ENCODE results near the gene CD109. TPM values are rescaled to one million over a fixed set of nuclear protein-coding genes. Genes with fewer than 3 reads are reported as not detected.
A peak's percentile ranks its signal among the peaks of the same experiment; 100 is the strongest.

CD109 gene
- polyA plus RNA-seq, 3 donors = 0.17 to 0.30 (median 0.20) TPM

DNA sequence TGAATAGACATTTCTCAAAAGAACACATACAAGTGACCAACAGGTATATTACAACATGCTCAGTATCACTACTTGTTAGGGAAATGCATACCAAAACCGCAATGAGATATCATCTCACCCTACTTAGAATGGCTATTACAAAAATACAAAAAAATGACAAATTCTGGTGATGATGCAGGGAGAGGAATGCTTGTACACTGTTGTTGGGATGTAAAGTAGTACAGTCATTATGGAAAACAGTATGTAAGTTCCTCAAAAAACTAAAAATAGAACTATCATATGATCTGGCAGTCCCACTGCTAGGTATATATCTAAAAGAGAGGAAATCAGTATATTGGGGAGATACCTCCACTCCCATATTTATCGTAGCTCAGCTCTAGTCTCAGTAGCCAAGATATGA lies 31.3 kb upstream of the CD109 start:
- H3K4me3 ChIP-seq (replicated peaks in 1 of 3; ENCODE audit: low read depth in 2 of 3, low read length in 3 of 3) = no peak overlapping the region
- no peak overlapping the region for H2AFZ ChIP-seq (ENCODE audit: insufficient read depth, low read depth, low read length, poor library complexity, severe bottlenecking)
- Mint-ChIP-seq H3K36me3 (no peaks in the 10 kb centered on the region), H3K4me1 (peaks cover 5% of the 10 kb centered on the region), H3K4me3 (no peak overlapping the region), H3K9me3 (peaks cover 0 to 3% (median 0%) of the 10 kb centered on the region in 7 donors), H3K27ac (peak overlapping the region in 1 of 7 donors; percentile 3), H3K27me3 (ENCODE audit: low read depth in 3 of 3) (no peaks in the 10 kb centered on the region)
- TF ChIP-seq, protein P1, sequence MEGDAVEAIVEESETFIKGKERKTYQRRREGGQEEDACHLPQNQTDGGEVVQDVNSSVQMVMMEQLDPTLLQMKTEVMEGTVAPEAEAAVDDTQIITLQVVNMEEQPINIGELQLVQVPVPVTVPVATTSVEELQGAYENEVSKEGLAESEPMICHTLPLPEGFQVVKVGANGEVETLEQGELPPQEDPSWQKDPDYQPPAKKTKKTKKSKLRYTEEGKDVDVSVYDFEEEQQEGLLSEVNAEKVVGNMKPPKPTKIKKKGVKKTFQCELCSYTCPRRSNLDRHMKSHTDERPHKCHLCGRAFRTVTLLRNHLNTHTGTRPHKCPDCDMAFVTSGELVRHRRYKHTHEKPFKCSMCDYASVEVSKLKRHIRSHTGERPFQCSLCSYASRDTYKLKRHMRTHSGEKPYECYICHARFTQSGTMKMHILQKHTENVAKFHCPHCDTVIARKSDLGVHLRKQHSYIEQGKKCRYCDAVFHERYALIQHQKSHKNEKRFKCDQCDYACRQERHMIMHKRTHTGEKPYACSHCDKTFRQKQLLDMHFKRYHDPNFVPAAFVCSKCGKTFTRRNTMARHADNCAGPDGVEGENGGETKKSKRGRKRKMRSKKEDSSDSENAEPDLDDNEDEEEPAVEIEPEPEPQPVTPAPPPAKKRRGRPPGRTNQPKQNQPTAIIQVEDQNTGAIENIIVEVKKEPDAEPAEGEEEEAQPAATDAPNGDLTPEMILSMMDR (IDR thresholded peaks at IDR 0.05) = no peak
- H3K27me3 ChIP-seq (ENCODE audit: control insufficient read depth in 2 of 2, insufficient read depth in 2 of 2, low read length in 2 of 2) = no peaks in the 10 kb centered on the region
- H4K20me1 ChIP-seq (ENCODE audit: insufficient read depth, low read length) = no peaks in the 10 kb centered on the region
- H3K4me1 ChIP-seq (ENCODE audit: control insufficient read depth in 1 of 2, insufficient read depth in 2 of 2, low read length in 2 of 2) = no peaks in the 10 kb centered on the region
- no peaks in the 10 kb centered on the region for H3K9me3 ChIP-seq (replicated peaks in 1 of 2; ENCODE audit: control insufficient read depth in 1 of 2, insufficient read depth in 1 of 2, low read length in 2 of 2)
- no peak overlapping the region for H3K9ac ChIP-seq (ENCODE audit: insufficient read depth, low read length, poor library complexity, severe bottlenecking)
- intact Hi-C loops (cut with micrococcal nuclease) = no loop called here
- no peak overlapping the region for H3K27ac ChIP-seq (ENCODE audit: low read depth in 1 of 2, low read length in 2 of 2)
- H3K4me2 ChIP-seq (replicated peaks; ENCODE audit: extremely low read depth, low read length, poor library complexity, severe bottlenecking) = no peak overlapping the region
- H3K36me3 ChIP-seq (replicated peaks in 1 of 2; ENCODE audit: control insufficient read depth in 1 of 2, insufficient read depth in 2 of 2, low read length in 2 of 2) = no peaks in the 10 kb centered on the region
- WGBS (ENCODE audit: insufficient coverage) = no CpG with 5 or more reads among the region's 2 CpGs
- peak in 1 of 3 donors; percentile 10 for DNase-seq
- H3K79me2 ChIP-seq (ENCODE audit: insufficient read depth, low read length) = no peaks in the 10 kb centered on the region

DNA sequence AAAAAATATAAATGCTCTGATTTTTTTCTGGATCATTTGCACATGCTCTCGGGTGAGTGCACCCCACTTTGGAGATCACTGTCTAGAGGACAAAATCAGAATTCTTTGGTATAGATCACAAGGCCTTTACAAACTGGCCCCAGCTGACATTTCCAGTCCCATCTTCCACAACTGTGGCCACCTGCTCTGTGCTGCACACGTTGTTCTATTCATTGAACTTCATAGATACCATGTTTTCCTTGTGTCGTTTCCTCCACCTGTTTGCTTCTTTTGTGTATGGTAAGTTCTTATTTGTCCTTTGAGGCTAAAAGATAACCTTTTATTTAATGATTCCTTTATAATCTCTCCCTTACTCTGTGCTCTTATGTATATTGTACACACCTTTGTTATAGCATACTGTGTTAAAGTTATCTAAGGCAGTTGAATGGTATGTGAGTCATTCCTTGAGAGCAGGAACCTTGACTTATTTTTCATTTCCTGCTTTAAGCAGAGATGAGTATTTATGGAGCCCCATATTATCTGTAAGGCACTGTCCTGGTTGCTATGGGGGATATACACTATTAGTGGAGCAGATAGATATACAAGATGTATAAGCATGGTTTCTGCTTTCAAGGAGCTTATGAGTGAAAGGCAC lies 30.2 kb upstream of the CD109 start:
- no peaks in the 10 kb centered on the region for H3K36me3 Mint-ChIP-seq
- Histone ChIP-seq H3K4me3 (replicated peaks in 1 of 3; ENCODE audit: low read depth in 2 of 3, low read length in 3 of 3) (no peak overlapping the region), H3K9me3 (replicated peaks in 1 of 2; ENCODE audit: control insufficient read depth in 1 of 2, insufficient read depth in 1 of 2, low read length in 2 of 2) (no peaks in the 10 kb centered on the region), H3K36me3 (replicated peaks in 1 of 2; ENCODE audit: control insufficient read depth in 1 of 2, insufficient read depth in 2 of 2, low read length in 2 of 2) (no peaks in the 10 kb centered on the region), H3K4me2 (replicated peaks; ENCODE audit: extremely low read depth, low read length, poor library complexity, severe bottlenecking) (no peak overlapping the region), H2AFZ (ENCODE audit: insufficient read depth, low read depth, low read length, poor library complexity, severe bottlenecking) (no peak overlapping the region), H3K9ac (ENCODE audit: insufficient read depth, low read length, poor library complexity, severe bottlenecking) (no peak overlapping the region), H4K20me1 (ENCODE audit: insufficient read depth, low read length) (no peaks in the 10 kb centered on the region), H3K4me1 (ENCODE audit: control insufficient read depth in 1 of 2, insufficient read depth in 2 of 2, low read length in 2 of 2) (no peaks in the 10 kb centered on the region), H3K27ac (ENCODE audit: low read depth in 1 of 2, low read length in 2 of 2) (no peak overlapping the region), H3K27me3 (ENCODE audit: control insufficient read depth in 2 of 2, insufficient read depth in 2 of 2, low read length in 2 of 2) (no peaks in the 10 kb centered on the region), H3K79me2 (ENCODE audit: insufficient read depth, low read length) (no peaks in the 10 kb centered on the region)
- intact Hi-C loops (cut with micrococcal nuclease) = no loop called here
- H3K27ac Mint-ChIP-seq = no peak overlapping the region
- WGBS (ENCODE audit: insufficient coverage) = 80% methylated on average over 1 of the region's 3 CpGs
- H3K9me3 Mint-ChIP-seq = peaks cover 0 to 3% (median 0%) of the 10 kb centered on the region in 7 donors
- peaks cover 5% of the 10 kb centered on the region for H3K4me1 Mint-ChIP-seq
- TF ChIP-seq, protein P1 (IDR thresholded peaks at IDR 0.05) = no peak
- no peak for DNase-seq
- H3K27me3 Mint-ChIP-seq (ENCODE audit: low read depth in 3 of 3) = peaks cover 0 to 3% (median 0%) of the 10 kb centered on the region in 3 donors
- no peak overlapping the region for H3K4me3 Mint-ChIP-seq

All from CD14-positive monocyte (primary cell).